GM13977 (cell line): ENCODE results near the gene MLST8.

Source experiments
- DNase-seq: peaks from one replicate; pipeline ENCODE4 v3.0.0; 2012; ENCODE audit warnings: low spot score
- CTCF ChIP-seq: IDR thresholded peaks from 2 replicates; pipeline ENCODE4 v1.5.1; 2012; ENCODE audit warnings: mild to moderate bottlenecking, control low read depth; ENCODE audit not compliant: insufficient read depth; ENCODE audit errors: extremely low read depth, missing control alignments
- in situ Hi-C: fragments of 300-500 bp; cut with MboI; formaldehyde crosslinking; loops from one replicate; pipeline ENCODE4 v1.12.0; 2022; ENCODE audit warnings: low sequenced_read_pairs, low pct_unique_long_range_greater_than_20kb, mixed read lengths, inconsistent platforms; ENCODE audit not compliant: unreplicated experiment

MLST8 gene

GRCh38 chr16:2181952-2182351 is 23.3 kb upstream of the MLST8 start:
- DNase-seq, result no peak
- in situ Hi-C loops, result no loop called here
- TF ChIP-seq CTCF, result no peak

- TF ChIP-seq CTCF, result no peak
- in situ Hi-C loops, result no loop called here
- no peak for DNase-seq
Observed at GRCh38 chr16:2183671-2184070, 21.6 kb upstream of the MLST8 start.

GRCh38 chr16:2184346-2184745 is 20.9 kb upstream of the MLST8 start:
- no peak for DNase-seq
- in situ Hi-C loops, result no loop called here

GRCh38 chr16:2184962-2185361 is 20.3 kb upstream of the MLST8 start:
- in situ Hi-C loops, result no loop called here
- no peak for DNase-seq
- TF ChIP-seq CTCF, result no peak

More at GRCh38 chr16:2184346-2184745, 20.9 kb upstream of the MLST8 start:
- no peak for TF ChIP-seq CTCF

GRCh38 chr16:2186064-2186463 is 19.2 kb upstream of the MLST8 start:
- DNase-seq, result no peak
- in situ Hi-C loops, result no loop called here
- no peak for TF ChIP-seq CTCF

- in situ Hi-C loops, result no loop called here
- no peak for TF ChIP-seq CTCF
- no peak for DNase-seq
Observed at GRCh38 chr16:2186505-2186904, 18.7 kb upstream of the MLST8 start.

GRCh38 chr16:2187212-2187611 is 18.0 kb upstream of the MLST8 start:
- in situ Hi-C loops, result no loop called here
- no peak for TF ChIP-seq CTCF
- no peak for DNase-seq
